MM.1S (cell line): ENCODE data around the gene PTPRA.

ENCODE experiments used
- DNase-seq: peaks from one replicate; pipeline ENCODE4 v3.0.0-alpha.2; 2015
- H2AFZ ChIP-seq: fragments of 300-600 bp; sonication (generic); 2 replicates; pipeline ENCODE4 v1.6.0; 2016; ENCODE audit warnings: antibody characterized with exemption, low read length
- H3F3A ChIP-seq: fragments of 300-600 bp; sonication (generic); 2 replicates; pipeline ENCODE4 v1.6.1; 2016; ENCODE audit warnings: mild to moderate bottlenecking, antibody characterized with exemption, low read length, moderate library complexity, mixed read lengths; ENCODE audit not compliant: insufficient read depth
- H3K27ac ChIP-seq: fragments of 300-600 bp; sonication (generic); 2 replicates; pipeline ENCODE4 v1.5.1; 2016; ENCODE audit warnings: mild to moderate bottlenecking, low read length
- H3K27me3 ChIP-seq: fragments of 300-600 bp; sonication (generic); replicated peaks from 2 replicates; pipeline ENCODE4 v1.6.0; 2016; ENCODE audit warnings: low read length; ENCODE audit not compliant: insufficient read depth
- H3K36me3 ChIP-seq: fragments of 300-600 bp; sonication (generic); replicated peaks from 2 replicates; pipeline ENCODE4 v1.6.1; 2016; ENCODE audit warnings: mild to moderate bottlenecking, low read length, mixed read lengths; ENCODE audit not compliant: insufficient read depth
- H3K4me1 ChIP-seq: fragments of 300-600 bp; sonication (generic); 2 replicates; pipeline ENCODE4 v1.6.1; 2016; ENCODE audit warnings: low read length, mixed read lengths
- H3K4me2 ChIP-seq: fragments of 300-600 bp; sonication (generic); 2 replicates; pipeline ENCODE4 v1.6.0; 2016; ENCODE audit warnings: low read depth, low read length
- H3K4me3 ChIP-seq: fragments of 300-600 bp; sonication (generic); 2 replicates; pipeline ENCODE4 v1.5.1; 2016; ENCODE audit warnings: low read length, mixed read lengths
- H3K79me2 ChIP-seq: fragments of 300-600 bp; sonication (generic); 2 replicates; pipeline ENCODE4 v1.6.1; 2016; ENCODE audit warnings: mixed run types, low read length, mixed read lengths
- H3K9ac ChIP-seq: fragments of 300-600 bp; sonication (generic); 2 replicates; pipeline ENCODE4 v1.6.1; 2016; ENCODE audit warnings: low read length, mixed read lengths
- H3K9me2 ChIP-seq: fragments of 300-600 bp; sonication (generic); replicated peaks from 2 replicates; pipeline ENCODE4 v1.6.1; 2016; ENCODE audit warnings: mild to moderate bottlenecking, low read length, mixed read lengths; ENCODE audit not compliant: insufficient read depth
- H3K9me3 ChIP-seq: fragments of 300-600 bp; sonication (generic); replicated peaks from 2 replicates; pipeline ENCODE4 v1.6.1; 2016; ENCODE audit warnings: mild to moderate bottlenecking, low read length, mixed read lengths; ENCODE audit not compliant: insufficient read depth
- H4K20me1 ChIP-seq: fragments of 300-600 bp; sonication (generic); 2 replicates; pipeline ENCODE4 v1.6.1; 2016; ENCODE audit warnings: mild to moderate bottlenecking, low read length, moderate library complexity, mixed read lengths; ENCODE audit not compliant: insufficient read depth
- EZH2 ChIP-seq: fragments of 300-600 bp; sonication (generic); optimal IDR thresholded peaks from 2 replicates; pipeline ENCODE3; 2017; ENCODE audit warnings: low read depth, mild to moderate bottlenecking, antibody characterized with exemption, low read length, mixed read lengths
- EZH2phosphoT487 ChIP-seq: fragments of 300-600 bp; sonication (generic); IDR thresholded peaks from 2 replicates; pipeline ENCODE4 v1.6.1; 2018; ENCODE audit warnings: antibody characterized with exemption, low read length
- TF ChIP-seq, protein P1 (sequence below): fragments of 300-600 bp; sonication (generic); IDR thresholded peaks from 2 replicates; pipeline ENCODE4 v1.5.1; 2016; ENCODE audit warnings: antibody characterized with exemption, low read length, mixed read lengths

Gene PTPRA

DNA sequence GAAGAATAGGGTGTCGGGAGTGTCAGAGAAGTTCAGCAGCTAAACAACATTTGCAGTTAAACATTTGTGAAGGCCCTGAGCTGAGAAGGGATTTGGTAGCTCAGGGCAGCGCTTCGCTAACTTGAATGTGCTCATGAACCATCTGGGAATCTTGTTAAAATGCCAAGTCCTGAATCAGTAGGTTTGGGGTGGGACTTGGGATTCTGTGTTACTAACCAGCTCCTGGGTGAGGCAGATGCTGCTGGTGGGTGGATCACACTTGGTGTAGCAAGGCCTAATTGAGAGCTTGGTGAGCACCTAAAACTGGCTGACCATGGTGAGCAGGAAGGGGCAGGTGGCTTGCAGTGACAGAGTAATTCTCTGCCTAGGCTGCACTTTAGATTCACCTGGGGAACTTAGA is 5.9 kb downstream of the PTPRA start:
- H3K4me1 ChIP-seq: peaks cover 10% of the 10 kb centered on the region
- peaks cover 95% of the 10 kb centered on the region for H3K79me2 ChIP-seq
- DNase-seq: no peak
- no peak overlapping the region for H3K9ac ChIP-seq
- H3K4me3 ChIP-seq: no peak overlapping the region
- no peak overlapping the region for H3K4me2 ChIP-seq
- no peaks in the 10 kb centered on the region for H3K9me3 ChIP-seq
- no peak overlapping the region for H3K27ac ChIP-seq
- H3K27me3 ChIP-seq: no peaks in the 10 kb centered on the region
- H3K36me3 ChIP-seq: no peaks in the 10 kb centered on the region
- H3K9me2 ChIP-seq: no peaks in the 10 kb centered on the region
- peaks cover 5% of the 10 kb centered on the region; the same call in 1 of the 2 replicates for H3F3A ChIP-seq
- no peaks in the 10 kb centered on the region; the same call in 1 of the 2 replicates for H4K20me1 ChIP-seq
- TF ChIP-seq, protein P1, sequence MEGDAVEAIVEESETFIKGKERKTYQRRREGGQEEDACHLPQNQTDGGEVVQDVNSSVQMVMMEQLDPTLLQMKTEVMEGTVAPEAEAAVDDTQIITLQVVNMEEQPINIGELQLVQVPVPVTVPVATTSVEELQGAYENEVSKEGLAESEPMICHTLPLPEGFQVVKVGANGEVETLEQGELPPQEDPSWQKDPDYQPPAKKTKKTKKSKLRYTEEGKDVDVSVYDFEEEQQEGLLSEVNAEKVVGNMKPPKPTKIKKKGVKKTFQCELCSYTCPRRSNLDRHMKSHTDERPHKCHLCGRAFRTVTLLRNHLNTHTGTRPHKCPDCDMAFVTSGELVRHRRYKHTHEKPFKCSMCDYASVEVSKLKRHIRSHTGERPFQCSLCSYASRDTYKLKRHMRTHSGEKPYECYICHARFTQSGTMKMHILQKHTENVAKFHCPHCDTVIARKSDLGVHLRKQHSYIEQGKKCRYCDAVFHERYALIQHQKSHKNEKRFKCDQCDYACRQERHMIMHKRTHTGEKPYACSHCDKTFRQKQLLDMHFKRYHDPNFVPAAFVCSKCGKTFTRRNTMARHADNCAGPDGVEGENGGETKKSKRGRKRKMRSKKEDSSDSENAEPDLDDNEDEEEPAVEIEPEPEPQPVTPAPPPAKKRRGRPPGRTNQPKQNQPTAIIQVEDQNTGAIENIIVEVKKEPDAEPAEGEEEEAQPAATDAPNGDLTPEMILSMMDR: no peak
- TF ChIP-seq EZH2phosphoT487: no peak
- no peak for TF ChIP-seq EZH2
- H2AFZ ChIP-seq: no peak overlapping the region

DNA sequence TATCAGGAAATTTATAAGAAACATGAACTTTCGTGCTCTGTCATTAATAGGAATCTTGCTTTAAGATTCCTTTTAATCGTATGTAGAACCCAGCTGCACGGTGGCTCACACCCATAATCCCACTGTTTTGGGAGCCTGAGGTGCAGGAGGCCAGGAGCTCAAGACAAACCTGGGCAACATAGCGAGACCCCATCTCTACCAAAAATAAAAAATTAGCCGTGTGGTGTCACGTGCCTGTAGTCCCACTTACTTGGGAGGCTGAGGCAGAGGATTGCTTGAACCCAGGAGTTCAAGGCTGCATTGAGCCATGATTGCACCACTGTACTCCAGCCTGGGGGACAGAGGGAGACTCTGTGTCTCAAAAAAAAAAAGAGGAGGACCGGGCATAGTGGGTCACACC is 7.4 kb downstream of the PTPRA start:
- no peak for TF ChIP-seq EZH2
- TF ChIP-seq, protein P1: no peak
- no peak for TF ChIP-seq EZH2phosphoT487
- peaks cover 94% of the 10 kb centered on the region for H3K79me2 ChIP-seq

GRCh38 chr20:2883726-2884637 is 10.7 kb downstream of the PTPRA start:
- H3K27ac ChIP-seq: no peak overlapping the region
- no peak overlapping the region for H3K9ac ChIP-seq
- H3K27me3 ChIP-seq: no peaks in the 10 kb centered on the region
- no peaks in the 10 kb centered on the region for H3K9me3 ChIP-seq
- H3K4me2 ChIP-seq: no peak overlapping the region
- H3F3A ChIP-seq: no peaks in the 10 kb centered on the region
- H3K4me1 ChIP-seq: no peaks in the 10 kb centered on the region
- no peak for TF ChIP-seq EZH2
- no peak for TF ChIP-seq EZH2phosphoT487
- TF ChIP-seq, protein P1: no peak
- no peaks in the 10 kb centered on the region for H3K36me3 ChIP-seq
- no peak for DNase-seq
- peaks cover 94% of the 10 kb centered on the region for H3K79me2 ChIP-seq
- no peaks in the 10 kb centered on the region for H4K20me1 ChIP-seq
- H2AFZ ChIP-seq: no peak overlapping the region
- no peak overlapping the region for H3K4me3 ChIP-seq
- H3K9me2 ChIP-seq: no peaks in the 10 kb centered on the region

More for the DNA sequence above, 7.4 kb downstream of the PTPRA start:
- Histone ChIP-seq H3K9ac (no peak overlapping the region), H3K27ac (no peak overlapping the region), H3K4me2 (no peak overlapping the region), H3K9me2 (no peaks in the 10 kb centered on the region), H3K27me3 (no peaks in the 10 kb centered on the region), H3K4me3 (no peak overlapping the region), H3K9me3 (no peaks in the 10 kb centered on the region), H3F3A (no peaks in the 10 kb centered on the region), H3K36me3 (no peaks in the 10 kb centered on the region), H3K4me1 (no peaks in the 10 kb centered on the region), H2AFZ (no peak overlapping the region), H4K20me1 (no peaks in the 10 kb centered on the region; the same call in 1 of the 2 replicates)
- DNase-seq: no peak
